WTC11 (cell line): ENCODE measurements around the gene SSTR5. TPM values are rescaled to one million over a fixed set of nuclear protein-coding genes. Genes with fewer than 3 reads are reported as not detected.

Experiments used
- ATAC-seq: fragments of 200-7000 bp; cut with Tn5 transposase; 2 replicates; pipeline ENCODE4 v1.10.0; 2021; ENCODE audit warnings: mild to moderate bottlenecking, moderate library complexity
- CTCF ChIA-PET: fragments of 300-600 bp; sonication (Branson Sonifier 250); formaldehyde crosslinking; loops from one replicate; lab custom pipeline; 2021; ENCODE audit warnings: antibody characterized with exemption; lab: Charles Lee
- POLR2A ChIA-PET: fragments of 350-600 bp; sonication (Branson Sonifier 250); formaldehyde crosslinking; loops from one replicate; lab custom pipeline; 2021; ENCODE audit warnings: antibody characterized with exemption; lab: Charles Lee
- DNase-seq: peaks from one replicate; pipeline ENCODE4 v3.0.0; 2021; ENCODE audit warnings: low spot score
- H3K27ac Mint-ChIP-seq: 2 replicates; pipeline ENCODE4 v1.8.0; 2021; ENCODE audit warnings: mixed read lengths
- H3K27me3 Mint-ChIP-seq: 2 replicates; pipeline ENCODE4 v1.8.0; 2021; ENCODE audit warnings: low read depth, mild to moderate bottlenecking, moderate library complexity, mixed read lengths
- H3K36me3 Mint-ChIP-seq: 2 replicates; pipeline ENCODE4 v1.8.0; 2021; ENCODE audit warnings: mixed read lengths
- H3K4me1 Mint-ChIP-seq: 2 replicates; pipeline ENCODE4 v1.8.0; 2022; ENCODE audit warnings: mixed read lengths
- H3K4me3 Mint-ChIP-seq: 2 replicates; pipeline ENCODE4 v1.8.0; 2021; ENCODE audit warnings: mild to moderate bottlenecking, moderate library complexity, mixed read lengths
- H3K9me3 Mint-ChIP-seq: 2 replicates; pipeline ENCODE4 v1.8.0; 2021; ENCODE audit warnings: mixed read lengths
- AFF4 ChIP-seq: sonication (generic); formaldehyde crosslinking; IDR thresholded peaks from 2 replicates; pipeline ENCODE4 v1.8.1; 2023; ENCODE audit warnings: mild to moderate bottlenecking, missing genetic modification reagents, borderline replicate concordance
- ATF1 ChIP-seq: sonication (generic); formaldehyde crosslinking; IDR thresholded peaks from 2 replicates; pipeline ENCODE4 v1.8.1; 2023; ENCODE audit warnings: mild to moderate bottlenecking, moderate library complexity, missing genetic modification reagents
- E2F5 ChIP-seq: sonication (generic); formaldehyde crosslinking; IDR thresholded peaks from 2 replicates; pipeline ENCODE4 v1.8.1; 2022; ENCODE audit warnings: mild to moderate bottlenecking, moderate library complexity, missing genetic modification reagents
- ETV6 ChIP-seq: sonication (generic); formaldehyde crosslinking; IDR thresholded peaks from 2 replicates; pipeline ENCODE4 v1.8.1; 2022; ENCODE audit warnings: mild to moderate bottlenecking, missing genetic modification reagents
- JAZF1 ChIP-seq: fragments of 250-450 bp; sonication (Bioruptor Pico); IDR thresholded peaks from 2 replicates; pipeline ENCODE4 v1.9.0; 2021; ENCODE audit warnings: moderate library complexity, mild to moderate bottlenecking, inconsistent platforms
- NFATC4 ChIP-seq: fragments of 250-450 bp; sonication (Bioruptor Pico); IDR thresholded peaks from 2 replicates; pipeline ENCODE4 v1.9.0; 2021; ENCODE audit warnings: mild to moderate bottlenecking
- PRRX2 ChIP-seq: fragments of 250-450 bp; sonication (Bioruptor Pico); IDR thresholded peaks from 2 replicates; pipeline ENCODE4 v1.8.0; 2021; ENCODE audit warnings: mild to moderate bottlenecking
- RELA ChIP-seq: sonication (generic); formaldehyde crosslinking; IDR thresholded peaks from 2 replicates; pipeline ENCODE4 v1.8.1; 2022; ENCODE audit warnings: missing genetic modification reagents, mild to moderate bottlenecking, borderline replicate concordance
- USF1 ChIP-seq: sonication (generic); formaldehyde crosslinking; IDR thresholded peaks from 2 replicates; pipeline ENCODE4 v1.8.0; 2022; ENCODE audit warnings: mild to moderate bottlenecking, missing genetic modification reagents
- ZNF671 ChIP-seq: fragments of 250-450 bp; sonication (Bioruptor Pico); IDR thresholded peaks from 2 replicates; pipeline ENCODE4 v1.8.0; 2021; ENCODE audit warnings: mild to moderate bottlenecking
- total RNA-seq: library from RNA; stranded (reverse); gene quantifications from 3 replicates; pipeline ENCODE4 v1.2.3, GENCODE V29; 2021
- TF ChIP-seq, protein P1 (sequence below): sonication (generic); formaldehyde crosslinking; IDR thresholded peaks from 2 replicates; pipeline ENCODE4 v1.8.1; 2023; ENCODE audit warnings: mild to moderate bottlenecking, missing genetic modification reagents, moderate library complexity
- TF ChIP-seq, protein P2 (sequence below): sonication (generic); formaldehyde crosslinking; IDR thresholded peaks from 2 replicates; pipeline ENCODE4 v1.8.0; 2022; ENCODE audit warnings: mild to moderate bottlenecking, missing genetic modification reagents
- TF ChIP-seq, protein P3 (sequence below): fragments of 250-450 bp; sonication (Bioruptor Pico); IDR thresholded peaks from 2 replicates; pipeline ENCODE4 v1.9.0; 2021; ENCODE audit warnings: mild to moderate bottlenecking, borderline replicate concordance

Gene SSTR5
- total RNA-seq, 1 experiment from 2014 or later: 0.61 TPM

DNA sequence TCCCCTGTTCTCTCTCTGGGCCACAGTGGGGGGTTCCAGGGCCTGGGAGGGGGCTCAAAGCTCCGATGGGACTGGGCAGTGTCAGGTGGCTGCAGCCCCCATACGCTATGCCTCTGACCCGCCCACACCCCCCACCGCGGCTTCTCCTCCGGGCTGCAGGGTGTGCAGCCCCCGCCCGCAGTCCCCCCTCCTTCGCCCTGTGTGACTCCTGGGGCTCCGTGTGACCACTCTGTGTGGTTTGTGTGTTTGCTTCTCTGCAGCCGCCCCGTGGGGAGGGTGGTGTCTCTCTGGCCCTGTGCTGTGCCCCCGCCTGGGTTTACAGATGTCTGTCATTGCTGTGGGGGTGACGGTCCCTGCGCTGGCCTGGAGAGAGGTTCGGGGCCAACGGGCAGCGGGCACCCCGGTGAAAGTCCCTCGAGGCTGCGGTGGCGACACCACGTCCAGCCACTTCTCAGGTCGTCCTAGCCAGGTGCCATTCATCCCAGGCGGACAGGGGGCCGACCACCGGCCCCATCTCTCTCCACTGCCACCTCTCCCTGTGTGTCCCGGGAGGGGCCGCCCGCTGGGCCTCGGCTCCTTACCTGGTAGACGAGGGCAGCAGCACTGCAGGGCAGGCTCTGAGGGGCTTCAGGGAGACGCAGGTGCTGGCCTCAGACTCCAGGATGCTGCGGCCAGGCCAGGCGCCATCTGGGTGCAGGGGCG, 5.5 kb downstream of the SSTR5 start:
- DNase-seq (no peak), ATAC-seq (no peak)
- Mint-ChIP-seq H3K9me3 (no peaks in the 10 kb centered on the region), H3K4me3 (no peak overlapping the region), H3K36me3 (no peaks in the 10 kb centered on the region), H3K4me1 (peaks cover 4% of the 10 kb centered on the region; the same call in 1 of the 2 replicates), H3K27me3 (no peaks in the 10 kb centered on the region), H3K27ac (no peak overlapping the region)
- ChIA-PET POLR2A (no interaction called here), CTCF (interaction anchor here (0.9 kb wide), 1 partner anchor 21 kb away, joined by 3 read pairs; no protein-coding TSS in a partner anchor)
- TF ChIP-seq AFF4 (no peak), ETV6 (no peak), E2F5 (CRISPR knock-in tag) (no peak), NFATC4 (no peak), ATF1 (CRISPR knock-in tag) (no peak), ZNF671 (CRISPR knock-in tag) (no peak), JAZF1 (CRISPR knock-in tag) (no peak), RELA (CRISPR knock-in tag) (no peak), USF1 (CRISPR knock-in tag) (no peak), PRRX2 (CRISPR knock-in tag) (no peak)
- TF ChIP-seq, protein P1, sequence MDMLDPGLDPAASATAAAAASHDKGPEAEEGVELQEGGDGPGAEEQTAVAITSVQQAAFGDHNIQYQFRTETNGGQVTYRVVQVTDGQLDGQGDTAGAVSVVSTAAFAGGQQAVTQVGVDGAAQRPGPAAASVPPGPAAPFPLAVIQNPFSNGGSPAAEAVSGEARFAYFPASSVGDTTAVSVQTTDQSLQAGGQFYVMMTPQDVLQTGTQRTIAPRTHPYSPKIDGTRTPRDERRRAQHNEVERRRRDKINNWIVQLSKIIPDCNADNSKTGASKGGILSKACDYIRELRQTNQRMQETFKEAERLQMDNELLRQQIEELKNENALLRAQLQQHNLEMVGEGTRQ (CRISPR knock-in tag): no peak
- TF ChIP-seq, protein P2, sequence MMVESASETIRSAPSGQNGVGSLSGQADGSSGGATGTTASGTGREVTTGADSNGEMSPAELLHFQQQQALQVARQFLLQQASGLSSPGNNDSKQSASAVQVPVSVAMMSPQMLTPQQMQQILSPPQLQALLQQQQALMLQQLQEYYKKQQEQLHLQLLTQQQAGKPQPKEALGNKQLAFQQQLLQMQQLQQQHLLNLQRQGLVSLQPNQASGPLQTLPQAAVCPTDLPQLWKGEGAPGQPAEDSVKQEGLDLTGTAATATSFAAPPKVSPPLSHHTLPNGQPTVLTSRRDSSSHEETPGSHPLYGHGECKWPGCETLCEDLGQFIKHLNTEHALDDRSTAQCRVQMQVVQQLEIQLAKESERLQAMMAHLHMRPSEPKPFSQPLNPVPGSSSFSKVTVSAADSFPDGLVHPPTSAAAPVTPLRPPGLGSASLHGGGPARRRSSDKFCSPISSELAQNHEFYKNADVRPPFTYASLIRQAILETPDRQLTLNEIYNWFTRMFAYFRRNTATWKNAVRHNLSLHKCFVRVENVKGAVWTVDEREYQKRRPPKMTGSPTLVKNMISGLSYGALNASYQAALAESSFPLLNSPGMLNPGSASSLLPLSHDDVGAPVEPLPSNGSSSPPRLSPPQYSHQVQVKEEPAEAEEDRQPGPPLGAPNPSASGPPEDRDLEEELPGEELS: no peak
- TF ChIP-seq, protein P3, sequence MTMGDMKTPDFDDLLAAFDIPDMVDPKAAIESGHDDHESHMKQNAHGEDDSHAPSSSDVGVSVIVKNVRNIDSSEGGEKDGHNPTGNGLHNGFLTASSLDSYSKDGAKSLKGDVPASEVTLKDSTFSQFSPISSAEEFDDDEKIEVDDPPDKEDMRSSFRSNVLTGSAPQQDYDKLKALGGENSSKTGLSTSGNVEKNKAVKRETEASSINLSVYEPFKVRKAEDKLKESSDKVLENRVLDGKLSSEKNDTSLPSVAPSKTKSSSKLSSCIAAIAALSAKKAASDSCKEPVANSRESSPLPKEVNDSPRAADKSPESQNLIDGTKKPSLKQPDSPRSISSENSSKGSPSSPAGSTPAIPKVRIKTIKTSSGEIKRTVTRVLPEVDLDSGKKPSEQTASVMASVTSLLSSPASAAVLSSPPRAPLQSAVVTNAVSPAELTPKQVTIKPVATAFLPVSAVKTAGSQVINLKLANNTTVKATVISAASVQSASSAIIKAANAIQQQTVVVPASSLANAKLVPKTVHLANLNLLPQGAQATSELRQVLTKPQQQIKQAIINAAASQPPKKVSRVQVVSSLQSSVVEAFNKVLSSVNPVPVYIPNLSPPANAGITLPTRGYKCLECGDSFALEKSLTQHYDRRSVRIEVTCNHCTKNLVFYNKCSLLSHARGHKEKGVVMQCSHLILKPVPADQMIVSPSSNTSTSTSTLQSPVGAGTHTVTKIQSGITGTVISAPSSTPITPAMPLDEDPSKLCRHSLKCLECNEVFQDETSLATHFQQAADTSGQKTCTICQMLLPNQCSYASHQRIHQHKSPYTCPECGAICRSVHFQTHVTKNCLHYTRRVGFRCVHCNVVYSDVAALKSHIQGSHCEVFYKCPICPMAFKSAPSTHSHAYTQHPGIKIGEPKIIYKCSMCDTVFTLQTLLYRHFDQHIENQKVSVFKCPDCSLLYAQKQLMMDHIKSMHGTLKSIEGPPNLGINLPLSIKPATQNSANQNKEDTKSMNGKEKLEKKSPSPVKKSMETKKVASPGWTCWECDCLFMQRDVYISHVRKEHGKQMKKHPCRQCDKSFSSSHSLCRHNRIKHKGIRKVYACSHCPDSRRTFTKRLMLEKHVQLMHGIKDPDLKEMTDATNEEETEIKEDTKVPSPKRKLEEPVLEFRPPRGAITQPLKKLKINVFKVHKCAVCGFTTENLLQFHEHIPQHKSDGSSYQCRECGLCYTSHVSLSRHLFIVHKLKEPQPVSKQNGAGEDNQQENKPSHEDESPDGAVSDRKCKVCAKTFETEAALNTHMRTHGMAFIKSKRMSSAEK (CRISPR knock-in tag): no peak
